Measurements from ENCODE around the gene UBR4.

GRCh38 chr1:19034721-19035120 lies 175.3 kb downstream of the UBR4 start:
- no peak for TF ChIP-seq EP300 (IDR thresholded peaks at IDR 0.05; ENCODE audit: borderline replicate concordance in 1 of 2, control insufficient read depth in 1 of 2, low read depth in 2 of 2, low read length in 2 of 2)
- TF ChIP-seq BCL11A (IDR thresholded peaks at IDR 0.05; ENCODE audit: low read depth, low read length) = no peak
- no peak for TF ChIP-seq CTCF (IDR thresholded peaks at IDR 0.05 in 2 of 3, conservative IDR thresholded peaks at IDR 0.05 in 1 of 3; ENCODE audit: control insufficient read depth in 2 of 3, extremely low read depth in 1 of 3, insufficient read depth in 1 of 3, low read depth in 3 of 3, low read length in 3 of 3)
- TF ChIP-seq CHD2 (IDR thresholded peaks at IDR 0.05; ENCODE audit: borderline replicate concordance, low read depth, low read length) = no peak
- no peak for TF ChIP-seq RFX5 (IDR thresholded peaks at IDR 0.05; ENCODE audit: low read depth, low read length)
- no peak for TF ChIP-seq SUPT20H (IDR thresholded peaks at IDR 0.05; ENCODE audit: borderline replicate concordance, control insufficient read depth, low read depth, low read length)
- TF ChIP-seq ZBTB11 (CRISPR knock-in tag; IDR thresholded peaks at IDR 0.05) = no peak
- TF ChIP-seq POLR2A (IDR thresholded peaks at IDR 0.05; ENCODE audit: low read depth, low read length) = no peak
- no peak for TF ChIP-seq TCF3 (IDR thresholded peaks at IDR 0.05; ENCODE audit: borderline replicate concordance, insufficient read depth, low read depth, low read length)
- TF ChIP-seq CUX1 (IDR thresholded peaks at IDR 0.05; ENCODE audit: insufficient replicate concordance, low read depth, low read length) = no peak

All from GM12878 (cell line).